Transverse colon (tissue), 4 donors: ENCODE data around the gene AMN. TPM values are rescaled to one million over a fixed set of nuclear protein-coding genes. Genes with fewer than 3 reads are reported as not detected.

Experiments
- DNase-seq: peaks from one replicate; pipeline ENCODE4 v3.0.0-alpha.2; 2019
- H3K27ac ChIP-seq, 4 donors: fragments of 200-600 bp; sonication (generic); 2 replicates each; pipeline ENCODE4 v1.5.1; 2016 to 2018; ENCODE audit warnings: inconsistent platforms in 4 of 4
- H3K27me3 ChIP-seq: fragments of 200-600 bp; sonication (generic); 2 replicates; pipeline ENCODE4 v1.5.1; 2017; ENCODE audit warnings: inconsistent platforms
- H3K36me3 ChIP-seq, 4 donors: fragments of 200-600 bp; sonication (generic); 2 replicates each; pipeline ENCODE4 v1.5.1; 2017 to 2019; ENCODE audit warnings: inconsistent platforms in 4 of 4
- H3K4me1 ChIP-seq, 4 donors: fragments of 200-600 bp; sonication (generic); 2 replicates each; pipeline ENCODE4 v1.5.1; 2017 to 2020; ENCODE audit warnings: inconsistent platforms in 4 of 4
- H3K4me3 ChIP-seq, 4 donors: fragments of 200-600 bp; sonication (generic); 1 replicate in 1 of 4; 2 replicates in 3 of 4; pipeline versions ENCODE4 v1.5.1 to v1.6.1; 2017 to 2019; ENCODE audit warnings: inconsistent platforms in 4 of 4
- H3K9me3 ChIP-seq, 2 donors: fragments of 200-600 bp; sonication (generic); 2 replicates each; pipeline ENCODE4 v1.5.1; 2017 to 2019; ENCODE audit warnings: inconsistent platforms in 2 of 2
- CTCF ChIP-seq, 5 experiments: fragments of 200-600 bp in 3 of 5; fragments of 450-650 bp in 2 of 5; sonication (generic) in 3 of 5; IDR thresholded peaks; 1 replicate in 2 of 5; 2 replicates in 3 of 5; pipeline ENCODE4 v1.5.1; 2016 to 2017; ENCODE audit warnings: antibody characterized with exemption in 5 of 5, inconsistent platforms in 3 of 5, mild to moderate bottlenecking in 2 of 5, moderate library complexity in 1 of 5
- EP300 ChIP-seq: sonication (generic); formaldehyde crosslinking; IDR thresholded peaks from one replicate; pipeline ENCODE4 v1.6.1; 2017; ENCODE audit warnings: antibody characterized with exemption, low read depth
- POLR2A ChIP-seq: fragments of 450-650 bp; IDR thresholded peaks from one replicate; pipeline ENCODE4 v1.6.1; 2016; ENCODE audit warnings: antibody characterized with exemption, mild to moderate bottlenecking, moderate library complexity
- POLR2AphosphoS5 ChIP-seq, 3 donors: sonication (generic); formaldehyde crosslinking; IDR thresholded peaks; one replicate each; pipeline ENCODE4 v1.6.1; 2016; ENCODE audit warnings: antibody characterized with exemption in 3 of 3
- WGBS, 2 donors: methylation state at CpG; one replicate each; pipeline ENCODE4 v1.1.5; 2018; ENCODE audit warnings: low coverage in 1 of 2; 5-methylcytosine and 5-hydroxymethylcytosine counted together
- in situ Hi-C, 4 donors: fragments of 200-750 bp; cut with MboI; loops; one replicate each; pipeline versions ENCODE4 v1.15.0 to v1.15.1; 2017; ENCODE audit warnings: low sequenced_read_pairs in 3 of 4, low pct_ligation_motif_present in 1 of 4, low pct_unique_long_range_greater_than_20kb in 1 of 4
- intact Hi-C: fragments of 100-400 bp; cut with DNase I; formaldehyde crosslinking; loops from one replicate; pipeline ENCODE4 v1.15.1; 2023; ENCODE audit warnings: low total_unique reads
- total RNA-seq, 4 donors: library from RNA; depleted of rRNA; stranded (reverse); fragments of >200 nt; gene quantifications; one replicate each; pipeline ENCODE4 v1.1.0, GENCODE V29; 2016

AMN gene
- total RNA-seq, 4 donors from 2014 or later = 306 to 597 (median 420) TPM

- TF ChIP-seq POLR2A (no peak), EP300 (no peak), CTCF (IDR thresholded peaks at IDR 0.05) (no peak), POLR2AphosphoS5 (IDR thresholded peaks at IDR 0.05) (no peak)
- Histone ChIP-seq H3K27me3 (no peaks in the 10 kb centered on the region), H3K4me1 (no peaks in the 10 kb centered on the region), H3K36me3 (no peaks in the 10 kb centered on the region), H3K9me3 (no peaks in the 10 kb centered on the region), H3K27ac (no peak overlapping the region), H3K4me3 (no peak overlapping the region)
- no peak for DNase-seq
- WGBS, 2 donors = 96 to 97% methylated on average over 10 to 30 of the region's 30 CpGs
- in situ Hi-C loops (loop anchor here in 3 of 4 donors (25.0 kb wide), 2 partner anchors 144 to 219 kb away; no protein-coding TSS in a partner anchor), intact Hi-C loops (no loop called here)
Observed at GRCh38 chr14:102906616-102907302, 15.7 kb upstream of the AMN start.

- Histone ChIP-seq H3K27ac (no peak overlapping the region), H3K4me1 (no peaks in the 10 kb centered on the region), H3K36me3 (no peaks in the 10 kb centered on the region), H3K9me3 (no peaks in the 10 kb centered on the region), H3K4me3 (no peak overlapping the region), H3K27me3 (no peaks in the 10 kb centered on the region)
- no peak for TF ChIP-seq POLR2AphosphoS5 (IDR thresholded peaks at IDR 0.05)
- no peak for TF ChIP-seq EP300
- TF ChIP-seq POLR2A = no peak
- TF ChIP-seq CTCF (IDR thresholded peaks at IDR 0.05) = no peak
- in situ Hi-C loops (loop anchor here in 3 of 4 donors (25.0 kb wide), 2 partner anchors 145 to 220 kb away; no protein-coding TSS in a partner anchor), intact Hi-C loops (no loop called here)
- no peak for DNase-seq
- 89% methylated on average over 23 of the region's 33 CpGs; no CpG with 5 or more reads in 1 of the 2 donors for WGBS, 2 donors
Observed at GRCh38 chr14:102907303-102907844, 15.1 kb upstream of the AMN start.

GRCh38 chr14:102907980-102908730 lies 14.3 kb upstream of the AMN start:
- TF ChIP-seq POLR2A (no peak), EP300 (no peak), CTCF (IDR thresholded peaks at IDR 0.05) (no peak), POLR2AphosphoS5 (IDR thresholded peaks at IDR 0.05) (no peak)
- WGBS, 2 donors = 96% methylated on average over 23 of the region's 23 CpGs; no CpG with 5 or more reads in 1 of the 2 donors
- no peaks in the 10 kb centered on the region for H3K9me3 ChIP-seq
- H3K27me3 ChIP-seq = no peaks in the 10 kb centered on the region
- no peaks in the 10 kb centered on the region for H3K4me1 ChIP-seq
- no peak for DNase-seq
- no peaks in the 10 kb centered on the region for H3K36me3 ChIP-seq
- no peak overlapping the region for H3K4me3 ChIP-seq
- no peak overlapping the region for H3K27ac ChIP-seq
- intact Hi-C loops (no loop called here), in situ Hi-C loops (loop anchor here in 3 of 4 donors (25.0 kb wide), 2 partner anchors 146 to 221 kb away; no protein-coding TSS in a partner anchor)

GRCh38 chr14:102908766-102909455 lies 13.6 kb upstream of the AMN start:
- intact Hi-C loops (no loop called here), in situ Hi-C loops (loop anchor here in 3 of 4 donors (25.0 kb wide), 2 partner anchors 147 to 222 kb away; no protein-coding TSS in a partner anchor)
- Histone ChIP-seq H3K4me3 (no peak overlapping the region), H3K27me3 (no peaks in the 10 kb centered on the region), H3K4me1 (no peaks in the 10 kb centered on the region), H3K9me3 (no peaks in the 10 kb centered on the region), H3K36me3 (no peaks in the 10 kb centered on the region), H3K27ac (no peak overlapping the region)
- TF ChIP-seq CTCF (IDR thresholded peaks at IDR 0.05) (no peak), POLR2A (no peak), POLR2AphosphoS5 (IDR thresholded peaks at IDR 0.05) (no peak), EP300 (no peak)
- 94% methylated on average over 29 of the region's 29 CpGs; no CpG with 5 or more reads in 1 of the 2 donors for WGBS, 2 donors
- no peak for DNase-seq
